ENCODE data around the gene FRMD4A. TPM values are rescaled to one million over a fixed set of nuclear protein-coding genes. Genes with fewer than 3 reads are reported as not detected.
"Not testable (repeated sequence)": the region's sequence is repeated elsewhere in the genome, so short reads cannot be mapped to it uniquely, and the experiment has no call there.

The FRMD4A gene
- total RNA-seq, 2 donors from 2014 or later: 37.8 to 41.6 TPM

DNA sequence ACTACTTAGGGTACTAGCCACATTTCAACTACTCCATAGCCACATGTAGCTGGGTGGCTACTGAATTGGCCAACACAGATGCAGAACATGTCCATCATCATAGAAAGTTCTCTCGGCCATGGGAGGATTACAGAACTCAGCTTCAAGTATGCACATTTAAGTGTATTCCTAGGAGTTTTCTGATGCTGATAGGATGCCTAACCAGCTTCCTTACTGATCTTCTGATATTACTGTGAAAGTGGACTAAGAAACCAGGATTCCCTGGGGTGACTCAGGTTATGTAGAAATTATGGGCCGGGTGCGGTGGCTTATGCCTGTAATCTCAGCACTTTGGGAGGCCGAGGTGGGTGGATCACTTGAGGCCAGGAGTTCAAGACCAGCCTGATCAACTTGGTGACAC is 125.5 kb downstream of the FRMD4A start:
- intact Hi-C loops (cut with DNase I): no loop called here
- no peak for DNase-seq (ENCODE audit: low spot score)

DNA sequence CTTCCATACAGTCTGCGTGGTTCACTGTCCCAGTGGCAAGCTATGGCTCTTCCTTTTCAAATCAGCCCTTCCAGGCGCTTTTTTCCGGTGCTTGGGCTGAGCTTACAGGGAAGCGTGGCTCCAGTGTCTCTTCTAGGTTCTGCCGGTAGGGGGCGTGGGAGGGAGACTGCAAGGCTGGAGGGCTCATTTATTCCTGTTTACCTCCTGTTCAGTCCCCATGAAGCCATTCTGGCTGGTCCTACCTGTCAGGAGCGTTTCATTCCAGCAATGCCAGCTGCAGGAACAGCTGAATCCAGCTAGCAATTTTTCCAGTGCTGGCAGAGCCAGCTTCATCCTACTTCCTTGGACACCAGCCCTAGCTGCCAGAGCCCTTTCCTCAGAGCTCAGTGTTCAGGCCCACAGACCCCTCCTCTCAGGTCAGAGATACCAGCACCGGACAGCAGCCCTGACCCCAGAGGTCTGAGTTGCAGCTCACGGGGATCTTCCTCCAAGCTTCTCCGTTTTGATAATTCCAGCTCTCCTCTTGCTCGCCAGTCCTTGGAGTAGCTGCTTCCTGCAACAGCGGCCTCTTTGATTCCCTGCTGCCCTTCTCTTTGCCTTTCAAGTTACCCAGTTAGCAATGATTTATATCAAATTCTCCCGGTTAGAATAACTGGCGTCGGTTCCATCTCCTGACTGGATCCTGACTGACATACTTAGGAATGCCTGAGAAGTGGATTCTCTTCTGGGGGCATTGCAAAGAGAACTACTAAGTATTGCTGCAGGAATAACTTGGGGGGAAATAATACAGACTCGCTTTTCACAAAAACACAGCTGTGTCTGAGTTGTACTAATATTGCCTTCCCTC is 129.8 kb downstream of the FRMD4A start:
- intact Hi-C loops (cut with DNase I): no loop called here
- no peak for DNase-seq (ENCODE audit: low spot score)

DNA sequence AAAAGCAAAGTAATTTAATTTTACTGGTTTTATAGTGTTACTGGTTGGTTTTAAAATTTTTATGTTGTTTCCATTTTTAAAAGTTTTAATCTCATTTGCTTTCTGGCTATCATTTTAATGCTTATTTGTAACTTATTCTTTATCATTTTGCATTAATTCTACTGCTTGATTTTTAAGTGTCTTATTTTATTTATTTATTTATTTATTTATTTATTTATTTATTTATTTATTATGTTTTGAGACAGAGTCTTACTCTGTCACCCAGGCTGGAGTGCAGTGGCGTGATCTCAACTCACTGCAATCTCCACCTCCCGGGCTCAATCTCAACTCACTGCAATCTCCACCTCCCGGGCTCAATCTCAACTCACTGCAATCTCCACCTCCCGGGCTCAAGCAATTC is 131.6 kb downstream of the FRMD4A start:
- DNase-seq (ENCODE audit: low spot score): not testable (repeated sequence)
- intact Hi-C loops (cut with DNase I): loop anchor here in 1 of 2 donors (5.0 kb wide), 1 partner anchor 278 kb away; no protein-coding TSS in a partner anchor

DNA sequence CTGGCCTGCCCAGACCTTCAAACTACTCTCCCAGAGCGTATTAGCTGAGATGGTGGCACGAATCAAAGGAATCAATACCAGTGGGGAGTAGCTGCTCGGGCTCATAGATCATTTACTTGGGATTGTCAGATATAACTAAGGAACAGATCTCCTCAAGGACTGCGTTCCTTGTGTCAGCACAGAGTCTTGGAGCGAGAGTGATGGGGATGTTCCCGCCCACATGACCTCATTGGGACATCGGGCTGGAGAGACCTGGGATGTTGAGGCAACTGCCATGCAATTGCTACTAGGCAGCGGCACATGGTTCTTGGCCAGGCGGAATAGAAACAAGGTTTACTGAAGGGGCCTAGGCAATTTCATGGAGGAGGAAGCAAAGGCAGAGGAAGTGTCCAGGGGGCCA is 132.6 kb downstream of the FRMD4A start:
- intact Hi-C loops (cut with DNase I): loop anchor here in 1 of 2 donors (5.0 kb wide), 1 partner anchor 279 kb away; no protein-coding TSS in a partner anchor

DNA sequence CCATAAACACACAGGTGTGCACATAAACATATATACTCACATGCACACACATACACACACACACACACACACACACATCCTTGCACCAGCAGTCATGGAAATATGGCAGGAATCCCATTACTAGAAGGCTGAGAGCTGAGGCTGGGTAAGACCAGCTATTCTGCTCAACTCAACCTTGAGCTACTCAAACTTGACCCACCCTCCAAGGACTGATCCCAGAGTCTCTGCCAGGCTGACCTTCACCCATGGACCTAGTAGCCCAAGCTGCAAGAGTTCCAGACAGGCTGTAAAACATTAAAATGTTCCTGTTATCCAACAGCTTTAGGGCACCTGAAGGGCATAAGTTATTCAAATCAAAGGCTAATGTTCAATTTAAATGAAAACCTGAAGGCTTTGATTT is 134.6 kb downstream of the FRMD4A start:
- intact Hi-C loops (cut with DNase I): loop anchor here in 1 of 2 donors (5.0 kb wide), 1 partner anchor 281 kb away; no protein-coding TSS in a partner anchor
- DNase-seq (ENCODE audit: low spot score): no peak

More for the DNA sequence above, 132.6 kb downstream of the FRMD4A start:
- DNase-seq (ENCODE audit: low spot score): no peak

DNA sequence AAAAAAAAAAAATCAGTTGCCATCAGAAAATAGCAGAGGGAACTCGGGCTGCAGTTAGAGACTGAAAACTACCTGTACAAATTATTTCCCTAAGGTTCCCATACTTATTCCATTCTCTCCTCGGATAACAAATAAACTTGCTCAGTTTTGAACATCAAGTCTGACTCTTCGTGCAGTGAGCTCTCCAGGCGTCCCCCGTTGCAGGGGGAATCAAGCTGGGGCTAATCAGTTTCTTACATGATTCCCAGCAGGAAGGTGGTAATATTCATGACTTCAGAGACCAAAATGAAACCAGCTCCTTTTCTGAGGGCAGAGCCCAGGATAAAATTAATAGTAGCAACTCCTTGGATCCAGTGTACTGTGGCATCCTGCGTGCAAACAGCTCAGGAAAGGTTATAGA is 135.3 kb downstream of the FRMD4A start:
- intact Hi-C loops (cut with DNase I): loop anchor here (2.0 to 5.0 kb wide), 2 partner anchors 282 to 283 kb away; no protein-coding TSS in a partner anchor
- no peak for DNase-seq (ENCODE audit: low spot score)

DNA sequence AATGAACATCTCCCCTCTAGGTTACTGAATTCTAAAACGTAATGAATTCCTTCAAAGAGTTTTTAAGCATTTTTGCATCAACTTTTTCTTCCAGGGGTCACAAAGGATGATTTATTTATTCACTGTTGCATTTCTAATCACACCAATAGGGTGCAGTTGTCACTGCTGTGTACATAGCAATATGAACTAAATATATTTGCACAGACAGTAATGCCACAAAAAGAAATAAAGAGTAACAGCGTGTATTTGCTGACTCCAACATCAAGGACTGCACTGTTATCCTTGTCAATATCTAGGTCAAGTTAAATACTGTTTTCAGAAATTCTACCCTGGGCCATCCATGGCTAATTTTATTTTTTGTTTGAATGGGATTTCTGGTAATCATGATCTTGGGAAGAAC is 138.0 kb downstream of the FRMD4A start:
- intact Hi-C loops (cut with DNase I): no loop called here

DNA sequence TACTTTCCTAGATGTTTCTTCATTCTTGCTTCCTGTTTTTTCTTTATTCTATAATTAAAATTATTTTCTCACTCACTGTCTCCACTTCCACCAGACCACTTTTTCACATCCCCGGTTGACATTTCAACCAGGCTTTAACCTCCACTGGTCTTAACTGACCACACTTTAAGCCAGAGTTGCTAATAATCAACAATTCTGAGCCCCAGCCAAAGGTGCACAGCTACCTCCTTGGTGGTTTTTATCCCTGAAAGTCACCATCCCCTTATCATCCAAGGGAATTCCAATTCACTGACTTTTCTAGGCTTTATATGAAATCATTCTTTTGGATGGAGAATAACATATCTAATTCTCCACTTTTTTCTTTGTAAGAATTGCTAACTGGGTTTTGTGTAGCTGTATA is 138.9 kb downstream of the FRMD4A start:
- intact Hi-C loops (cut with DNase I): no loop called here

More for the DNA sequence above, 138.0 kb downstream of the FRMD4A start:
- no peak for DNase-seq (ENCODE audit: low spot score)

DNA sequence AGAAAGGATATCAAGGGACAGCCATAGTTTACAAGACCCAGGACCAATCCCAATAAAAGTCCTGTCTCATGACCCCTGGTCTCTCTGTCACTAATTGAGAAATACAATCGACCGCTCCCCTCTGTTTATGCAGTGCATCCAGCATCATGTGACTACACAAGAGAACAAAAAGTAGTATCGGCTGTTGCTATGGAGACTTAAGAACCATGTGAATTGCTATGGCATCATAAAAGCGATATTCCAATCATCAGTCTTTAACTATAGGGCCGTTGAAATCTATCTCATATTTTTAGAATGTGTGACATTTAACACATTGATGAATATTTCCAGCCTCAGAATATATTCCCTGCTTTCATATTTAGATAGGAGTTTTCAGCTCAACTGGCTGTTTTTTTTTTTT is 139.3 kb downstream of the FRMD4A start:
- DNase-seq (ENCODE audit: low spot score): no peak
- intact Hi-C loops (cut with DNase I): no loop called here

More for the DNA sequence above, 138.9 kb downstream of the FRMD4A start:
- no peak for DNase-seq (ENCODE audit: low spot score)

DNA sequence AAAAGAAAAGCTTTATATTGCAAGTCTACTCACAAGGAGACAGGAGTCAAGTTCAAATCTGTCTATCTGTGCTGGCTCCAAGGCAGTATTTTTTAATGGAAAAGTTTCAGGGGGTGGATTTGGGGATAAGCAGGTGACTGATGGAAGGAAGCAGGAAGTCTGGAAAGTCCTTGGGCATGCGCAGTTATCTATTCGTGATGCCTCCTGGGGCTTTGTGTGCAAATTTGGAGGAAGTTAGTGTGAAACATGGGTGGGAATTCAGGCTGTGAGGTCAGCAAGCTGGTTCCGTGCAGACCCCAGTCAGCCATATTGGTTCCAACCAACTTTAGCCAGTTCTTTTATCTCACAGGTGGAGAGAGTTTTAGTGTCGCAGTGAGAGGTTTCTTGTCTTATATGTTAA is 140.0 kb downstream of the FRMD4A start:
- no peak for DNase-seq (ENCODE audit: low spot score)
- intact Hi-C loops (cut with DNase I): no loop called here

DNA sequence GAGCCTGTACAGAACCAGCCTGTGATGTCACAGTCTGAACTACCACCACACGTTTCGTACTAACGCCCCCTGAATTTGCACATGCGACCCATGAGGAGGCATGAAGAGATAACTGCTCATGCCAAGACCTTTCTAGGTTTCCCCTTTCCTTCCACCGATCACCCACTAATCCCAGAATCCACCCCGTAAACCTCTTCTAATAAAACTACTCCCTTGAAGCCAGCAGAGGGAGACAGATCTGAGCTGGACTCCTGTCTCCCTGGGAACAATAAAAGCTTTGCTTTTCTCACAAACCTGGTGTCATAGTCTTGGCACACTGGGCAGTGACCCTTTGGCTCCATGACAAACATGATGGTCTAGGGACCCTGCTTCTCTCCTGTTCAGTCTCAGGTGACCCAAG is 144.5 kb downstream of the FRMD4A start:
- intact Hi-C loops (cut with DNase I): no loop called here
- no peak for DNase-seq (ENCODE audit: low spot score)

DNA sequence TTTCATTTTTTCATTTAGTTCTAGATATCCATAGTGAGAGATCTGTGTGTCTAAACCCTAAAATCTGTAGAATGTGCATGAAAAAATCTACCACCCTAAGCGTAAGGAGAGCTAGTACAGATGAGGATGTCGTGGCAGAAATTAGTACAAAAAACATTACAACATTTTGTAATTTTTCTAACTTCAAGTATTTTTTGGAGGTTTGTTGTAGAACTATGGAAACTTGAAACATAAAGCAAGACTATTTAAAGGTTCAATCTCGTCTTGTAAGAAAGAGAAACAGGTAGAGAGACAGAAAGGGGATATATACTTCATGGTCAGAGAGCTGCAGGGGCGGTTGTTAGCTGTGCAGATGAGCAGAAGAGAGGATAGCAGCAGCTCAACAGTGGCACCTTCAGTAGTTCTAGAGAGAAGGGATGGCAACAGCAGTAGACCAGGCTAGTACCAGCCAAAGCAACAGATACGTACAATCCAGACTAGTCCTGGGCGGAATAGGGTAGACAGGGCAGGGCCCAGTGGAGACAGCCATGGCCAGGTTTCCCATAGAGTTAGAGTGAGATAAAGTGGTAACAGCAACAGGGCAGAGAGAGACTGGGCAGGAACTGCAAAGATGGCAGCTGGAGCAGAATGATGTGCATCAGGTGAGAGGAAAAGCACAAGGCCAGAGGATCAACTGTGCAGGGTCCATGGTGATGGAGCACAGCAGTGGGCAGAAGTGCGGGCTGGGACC is 145.2 kb downstream of the FRMD4A start:
- intact Hi-C loops (cut with DNase I): no loop called here
- no peak for DNase-seq (ENCODE audit: low spot score)

DNA sequence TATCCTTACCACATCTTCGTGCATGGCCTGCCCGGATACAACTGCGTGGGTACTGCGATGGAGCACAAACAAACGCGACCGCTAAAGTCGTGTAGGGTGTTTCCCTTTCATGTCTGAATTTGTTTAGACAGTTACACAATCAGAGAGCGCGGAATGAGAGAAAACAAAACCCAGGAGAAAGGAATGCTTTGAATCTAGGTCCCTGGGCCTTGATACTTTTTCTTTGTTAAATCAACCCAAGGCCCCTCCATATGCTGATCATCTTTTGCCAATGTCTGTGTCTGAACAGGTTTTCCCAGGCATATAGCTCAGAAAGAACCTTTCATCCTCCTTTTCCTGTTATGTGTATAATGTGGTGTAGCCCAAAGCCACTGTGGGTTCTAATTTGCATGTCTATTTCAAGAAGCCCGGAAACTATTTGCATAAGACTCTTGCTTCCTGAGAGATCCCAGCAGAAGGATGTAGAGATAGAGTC is 145.8 kb downstream of the FRMD4A start:
- no peak for DNase-seq (ENCODE audit: low spot score)
- intact Hi-C loops (cut with DNase I): no loop called here

DNA sequence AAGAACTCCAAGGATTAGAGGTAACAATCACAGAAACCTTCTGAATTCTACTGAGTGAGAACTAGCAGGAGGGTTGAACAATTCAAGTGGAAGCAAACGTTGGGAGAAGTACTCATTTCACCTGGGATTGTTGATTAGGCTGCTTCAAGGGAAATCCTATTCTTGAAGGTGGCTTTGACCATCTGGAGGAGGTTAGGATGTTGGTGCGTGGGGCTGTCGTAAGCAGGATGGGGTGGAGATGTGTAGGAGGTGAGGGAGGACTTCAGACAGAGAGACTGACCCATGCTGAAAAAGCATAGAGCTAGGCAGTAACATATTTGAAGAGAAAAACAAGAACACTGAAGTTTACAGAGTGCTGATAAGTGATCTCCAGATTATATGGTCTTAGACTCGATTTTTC is 147.9 kb downstream of the FRMD4A start:
- intact Hi-C loops (cut with DNase I): no loop called here
- no peak for DNase-seq (ENCODE audit: low spot score)

DNA sequence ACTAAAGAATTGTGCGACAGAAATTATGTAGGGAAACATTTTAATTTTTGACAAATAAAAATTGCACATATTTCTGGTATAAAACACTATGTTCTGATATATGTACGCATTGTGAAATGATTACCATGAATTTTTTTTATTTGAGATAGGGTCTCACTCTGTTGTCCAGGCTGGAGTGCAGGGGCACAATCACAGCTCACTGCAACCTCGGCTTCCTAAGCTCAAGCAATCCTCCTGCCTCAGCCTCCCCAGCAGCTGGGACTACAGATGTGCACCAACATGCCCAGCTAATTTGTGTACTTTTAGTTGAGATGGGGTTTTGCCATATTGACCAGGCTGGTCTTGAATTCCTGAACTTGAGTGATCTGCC is 149.2 kb downstream of the FRMD4A start:
- intact Hi-C loops (cut with DNase I): no loop called here
- DNase-seq (ENCODE audit: low spot score): no peak

DNA sequence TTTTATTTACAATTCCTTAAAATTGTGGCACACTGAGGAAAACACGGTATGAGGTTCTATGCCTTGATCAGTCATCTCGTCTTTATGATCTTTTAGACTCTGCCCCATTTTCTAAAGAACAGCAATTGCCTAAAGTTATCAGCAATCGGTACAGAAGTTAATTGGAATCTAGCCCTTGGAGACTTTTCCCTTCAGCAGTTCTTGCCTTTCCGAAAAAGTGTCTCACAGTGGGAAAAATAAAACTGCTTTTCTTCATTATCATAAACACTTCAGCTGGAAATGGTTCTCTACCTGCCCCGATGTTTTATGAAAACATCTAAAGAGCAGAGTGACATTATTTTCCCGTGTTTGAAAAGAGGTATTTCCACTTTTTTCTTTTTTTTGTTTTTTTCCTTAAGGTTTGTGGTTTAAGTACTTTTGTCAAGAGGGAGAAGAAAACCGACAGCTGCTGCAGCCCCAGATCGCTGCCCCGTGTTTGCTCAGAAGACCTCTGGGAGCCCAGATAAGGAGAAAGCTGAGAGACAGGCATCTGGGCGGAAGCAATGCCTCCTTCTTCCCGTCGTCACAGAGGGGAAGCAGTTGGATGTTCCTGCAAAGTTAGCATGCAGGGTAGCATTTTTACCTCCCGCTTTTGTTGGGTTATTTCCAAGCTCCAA is 149.7 kb downstream of the FRMD4A start:
- no peak for DNase-seq (ENCODE audit: low spot score)
- intact Hi-C loops (cut with DNase I): no loop called here

DNA sequence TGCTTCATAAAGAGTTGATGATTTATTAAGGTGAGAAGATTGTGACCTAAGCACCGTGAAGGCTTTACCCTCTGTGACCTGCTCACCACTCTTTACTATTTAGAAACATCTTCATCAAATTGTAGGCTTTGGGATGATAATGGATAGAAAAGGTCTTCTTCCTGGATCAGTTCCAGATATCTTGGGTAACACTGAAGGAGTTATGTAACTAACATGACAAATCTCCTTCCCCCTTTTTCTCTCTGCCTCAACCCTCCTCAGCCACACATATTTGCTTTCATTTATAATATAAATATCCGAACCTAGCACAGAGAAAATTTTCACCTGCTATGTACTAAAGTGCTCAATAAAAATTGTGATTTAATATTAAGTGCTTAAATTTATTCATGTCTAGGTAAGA is 151.5 kb downstream of the FRMD4A start:
- DNase-seq (ENCODE audit: low spot score): no peak
- intact Hi-C loops (cut with DNase I): no loop called here

DNA sequence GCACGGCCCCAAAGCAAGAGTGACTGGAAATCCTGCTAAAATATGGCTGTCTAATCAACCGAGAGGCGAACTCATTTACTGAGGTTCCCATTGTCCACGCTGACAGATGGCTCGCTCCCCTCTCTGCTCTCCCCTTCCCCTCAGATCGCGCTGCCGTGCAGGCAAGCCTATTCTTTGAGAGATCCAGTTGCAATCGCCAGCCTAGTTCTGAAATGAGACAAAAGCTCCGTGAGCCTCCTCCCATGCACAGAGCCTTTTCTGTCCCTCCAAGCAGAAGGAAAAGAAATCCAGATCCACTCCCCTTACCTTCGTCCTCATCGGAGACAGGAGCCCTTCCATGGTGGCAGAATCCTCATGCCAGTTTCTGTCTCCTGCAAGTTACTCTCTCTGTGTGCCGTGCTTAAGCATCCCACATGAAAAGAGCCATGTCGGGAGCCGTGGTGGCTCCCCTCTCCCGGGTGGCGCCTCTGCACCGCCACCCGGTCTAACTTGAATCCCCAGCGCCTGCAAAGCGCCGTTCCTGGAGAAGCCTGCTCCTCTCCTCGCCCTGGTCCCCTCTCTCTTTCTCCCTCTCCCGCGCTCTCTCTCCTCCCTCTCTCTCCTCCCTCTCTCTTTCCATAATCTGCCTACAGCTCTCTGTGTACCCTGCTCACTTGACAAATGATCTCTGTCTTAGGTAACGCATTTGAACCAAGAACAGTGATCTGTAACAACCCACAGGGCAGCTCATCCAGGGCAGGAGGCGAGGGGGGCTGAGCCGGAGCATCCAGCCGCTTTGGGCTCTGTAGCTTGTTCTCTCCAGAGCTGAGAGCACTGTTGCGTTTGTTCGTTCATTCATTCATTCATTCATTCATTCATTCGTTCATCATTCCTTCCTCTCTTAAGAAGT is 156.8 kb downstream of the FRMD4A start:
- intact Hi-C loops (cut with DNase I): no loop called here
- DNase-seq (ENCODE audit: low spot score): no peak

DNA sequence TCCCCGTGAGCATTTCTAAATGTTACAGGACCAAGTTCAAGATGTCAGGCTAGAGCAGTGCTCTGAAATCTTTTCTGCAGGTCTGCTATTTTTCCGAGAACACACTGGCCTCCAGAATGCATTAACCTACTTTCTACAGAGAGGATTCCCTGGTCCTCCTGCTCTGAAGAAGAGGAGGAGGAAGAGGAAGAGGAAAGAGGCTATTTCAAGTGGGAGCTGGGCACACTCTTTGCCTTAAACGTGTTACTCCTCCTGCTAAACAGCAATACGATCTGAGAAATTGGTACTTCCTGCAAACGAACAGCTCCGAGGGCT is 157.4 kb downstream of the FRMD4A start:
- DNase-seq (ENCODE audit: low spot score): no peak

More for the DNA sequence above, 157.4 kb downstream of the FRMD4A start:
- intact Hi-C loops (cut with DNase I): no loop called here
